HepG2 (cell line): ENCODE data around the gene TCF25. TPM values are rescaled to one million over a fixed set of nuclear protein-coding genes. Genes with fewer than 3 reads are reported as not detected.
A peak's percentile ranks its signal among the peaks of the same experiment; 100 is the strongest.

Source experiments
- DNMT1 ChIP-seq: sonication (generic); formaldehyde crosslinking; IDR thresholded peaks from 2 replicates; pipeline ENCODE4 v1.5.1; 2020; ENCODE audit warnings: mild to moderate bottlenecking, missing genetic modification reagents
- MZF1 ChIP-seq: sonication (generic); formaldehyde crosslinking; IDR thresholded peaks from 2 replicates; pipeline ENCODE4 v1.8.1; 2023; ENCODE audit warnings: mild to moderate bottlenecking, missing genetic modification reagents, borderline replicate concordance
- NR2C2 ChIP-seq: sonication (generic); formaldehyde crosslinking; IDR thresholded peaks from 2 replicates; pipeline ENCODE4 v1.4.0; 2020; ENCODE audit warnings: missing genetic modification reagents, mild to moderate bottlenecking, moderate library complexity, borderline replicate concordance
- PHF8 ChIP-seq: sonication (generic); formaldehyde crosslinking; IDR thresholded peaks from 2 replicates; pipeline ENCODE4 v1.5.0; 2020; ENCODE audit warnings: missing genetic modification reagents
- SMAD9 ChIP-seq: sonication (generic); formaldehyde crosslinking; IDR thresholded peaks from 2 replicates; pipeline ENCODE4 v1.5.1; 2020; ENCODE audit warnings: mild to moderate bottlenecking, missing genetic modification reagents
- SOX5 ChIP-seq: IDR thresholded peaks from 2 replicates; pipeline ENCODE4 v1.6.1; 2016; ENCODE audit warnings: borderline replicate concordance
- SP1 ChIP-seq, 2 experiments: fragments of 450-650 bp in 1 of 2; sonication (generic) in 1 of 2; formaldehyde crosslinking in 1 of 2; IDR thresholded peaks; 2 replicates each; pipeline versions ENCODE4 v1.4.0 to v1.6.1; 2016 to 2020; ENCODE audit warnings: missing genetic modification reagents in 1 of 2
- ZNF124 ChIP-seq: sonication (generic); formaldehyde crosslinking; IDR thresholded peaks from 2 replicates; pipeline ENCODE4 v1.4.0; 2020; ENCODE audit warnings: missing genetic modification reagents
- ZNF362 ChIP-seq: sonication (generic); formaldehyde crosslinking; IDR thresholded peaks from 2 replicates; pipeline ENCODE4 v1.4.0; 2020; ENCODE audit warnings: missing genetic modification reagents, mild to moderate bottlenecking, borderline replicate concordance
- ZNF441 ChIP-seq: sonication (generic); formaldehyde crosslinking; IDR thresholded peaks from 2 replicates; pipeline ENCODE4 v1.7.0; 2021; ENCODE audit warnings: missing genetic modification reagents, borderline replicate concordance
- ZNF484 ChIP-seq: sonication (generic); formaldehyde crosslinking; IDR thresholded peaks from 2 replicates; pipeline ENCODE4 v1.5.1; 2020; ENCODE audit warnings: mild to moderate bottlenecking, low read depth, missing genetic modification reagents, borderline replicate concordance
- ZNF580 ChIP-seq: IDR thresholded peaks from 2 replicates; pipeline ENCODE4 v1.6.1; 2016; ENCODE audit warnings: low read depth, borderline replicate concordance
- ZNF672 ChIP-seq: sonication (generic); formaldehyde crosslinking; IDR thresholded peaks from 2 replicates; pipeline ENCODE4 v1.8.1; 2022; ENCODE audit warnings: missing genetic modification reagents
- ZNF687 ChIP-seq: sonication (generic); formaldehyde crosslinking; IDR thresholded peaks from 2 replicates; pipeline ENCODE4 v1.5.1; 2020; ENCODE audit warnings: mild to moderate bottlenecking, missing genetic modification reagents, moderate library complexity
- polyA plus RNA-seq, 8 experiments: library from polyadenylated mRNA; depleted of rRNA in 3 of 8; stranded (reverse) in 7 of 8; unstranded in 1 of 8; fragments of >200 nt; fragmentation: Illumina TruSeq in 4 of 8; extraction: Trizol in 4 of 8; gene quantifications; 2 replicates each; pipeline versions ENCODE4 v1.2.1 to v1.2.3, GENCODE V29; 2011 to 2016; ENCODE audit warnings: low read depth in 4 of 8, missing spikeins in 1 of 8, mixed read lengths in 1 of 8; ENCODE audit not compliant: insufficient read depth in 1 of 8
- total RNA-seq, 5 experiments: library from RNA; depleted of rRNA; stranded (reverse); fragments of >200 nt; fragmentation: Illumina TruSeq; extraction: Trizol; gene quantifications; 2 replicates each; pipeline ENCODE4 v1.2.3, GENCODE V29; 2016; ENCODE audit warnings: low read depth in 1 of 5
- TF ChIP-seq, protein P1 (sequence below): sonication (generic); formaldehyde crosslinking; IDR thresholded peaks from 2 replicates; pipeline ENCODE4 v1.4.0; 2020; ENCODE audit warnings: missing genetic modification reagents
- TF ChIP-seq, protein P2 (sequence below): sonication (generic); formaldehyde crosslinking; IDR thresholded peaks from 2 replicates; pipeline ENCODE4 v1.8.0; 2022; ENCODE audit warnings: missing genetic modification reagents, mild to moderate bottlenecking, borderline replicate concordance
- TF ChIP-seq, protein P3 (sequence below): sonication (generic); formaldehyde crosslinking; conservative IDR thresholded peaks from 2 replicates; pipeline ENCODE4 v1.8.1; 2023; ENCODE audit warnings: missing genetic modification reagents

Gene TCF25
- total and polyA plus RNA-seq, 2 of the 13 experiments (the other 11 are each of a cell fraction or from before 2014, with no cell fraction given), result 138 to 206 TPM

- TF ChIP-seq, protein P1, sequence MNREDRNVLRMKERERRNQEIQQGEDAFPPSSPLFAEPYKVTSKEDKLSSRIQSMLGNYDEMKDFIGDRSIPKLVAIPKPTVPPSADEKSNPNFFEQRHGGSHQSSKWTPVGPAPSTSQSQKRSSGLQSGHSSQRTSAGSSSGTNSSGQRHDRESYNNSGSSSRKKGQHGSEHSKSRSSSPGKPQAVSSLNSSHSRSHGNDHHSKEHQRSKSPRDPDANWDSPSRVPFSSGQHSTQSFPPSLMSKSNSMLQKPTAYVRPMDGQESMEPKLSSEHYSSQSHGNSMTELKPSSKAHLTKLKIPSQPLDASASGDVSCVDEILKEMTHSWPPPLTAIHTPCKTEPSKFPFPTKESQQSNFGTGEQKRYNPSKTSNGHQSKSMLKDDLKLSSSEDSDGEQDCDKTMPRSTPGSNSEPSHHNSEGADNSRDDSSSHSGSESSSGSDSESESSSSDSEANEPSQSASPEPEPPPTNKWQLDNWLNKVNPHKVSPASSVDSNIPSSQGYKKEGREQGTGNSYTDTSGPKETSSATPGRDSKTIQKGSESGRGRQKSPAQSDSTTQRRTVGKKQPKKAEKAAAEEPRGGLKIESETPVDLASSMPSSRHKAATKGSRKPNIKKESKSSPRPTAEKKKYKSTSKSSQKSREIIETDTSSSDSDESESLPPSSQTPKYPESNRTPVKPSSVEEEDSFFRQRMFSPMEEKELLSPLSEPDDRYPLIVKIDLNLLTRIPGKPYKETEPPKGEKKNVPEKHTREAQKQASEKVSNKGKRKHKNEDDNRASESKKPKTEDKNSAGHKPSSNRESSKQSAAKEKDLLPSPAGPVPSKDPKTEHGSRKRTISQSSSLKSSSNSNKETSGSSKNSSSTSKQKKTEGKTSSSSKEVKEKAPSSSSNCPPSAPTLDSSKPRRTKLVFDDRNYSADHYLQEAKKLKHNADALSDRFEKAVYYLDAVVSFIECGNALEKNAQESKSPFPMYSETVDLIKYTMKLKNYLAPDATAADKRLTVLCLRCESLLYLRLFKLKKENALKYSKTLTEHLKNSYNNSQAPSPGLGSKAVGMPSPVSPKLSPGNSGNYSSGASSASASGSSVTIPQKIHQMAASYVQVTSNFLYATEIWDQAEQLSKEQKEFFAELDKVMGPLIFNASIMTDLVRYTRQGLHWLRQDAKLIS, result no peak
- TF ChIP-seq DNMT1 (CRISPR knock-in tag), result peak; percentile 65; the same call in 1 of the 2 replicates
- no peak for TF ChIP-seq ZNF124 (CRISPR knock-in tag)
- TF ChIP-seq ZNF580 (CRISPR knock-in tag), result 0 out of 2 replicates have a peak, but pooled peaks have one; percentile 46
- TF ChIP-seq ZNF687 (CRISPR knock-in tag), result peak; percentile 81
- TF ChIP-seq, protein P2, sequence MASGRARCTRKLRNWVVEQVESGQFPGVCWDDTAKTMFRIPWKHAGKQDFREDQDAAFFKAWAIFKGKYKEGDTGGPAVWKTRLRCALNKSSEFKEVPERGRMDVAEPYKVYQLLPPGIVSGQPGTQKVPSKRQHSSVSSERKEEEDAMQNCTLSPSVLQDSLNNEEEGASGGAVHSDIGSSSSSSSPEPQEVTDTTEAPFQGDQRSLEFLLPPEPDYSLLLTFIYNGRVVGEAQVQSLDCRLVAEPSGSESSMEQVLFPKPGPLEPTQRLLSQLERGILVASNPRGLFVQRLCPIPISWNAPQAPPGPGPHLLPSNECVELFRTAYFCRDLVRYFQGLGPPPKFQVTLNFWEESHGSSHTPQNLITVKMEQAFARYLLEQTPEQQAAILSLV, result peak; percentile 61; the same call in 1 of the 2 replicates
- TF ChIP-seq SMAD9 (CRISPR knock-in tag), result no peak
- no peak for TF ChIP-seq SP1 (IDR thresholded peaks at IDR 0.05)
- 0 out of 2 replicates have a peak, but pooled peaks have one; percentile 63 for TF ChIP-seq SP1 (CRISPR knock-in tag; IDR thresholded peaks at IDR 0.05)
- peak; percentile 42; the same call in 1 of the 2 replicates for TF ChIP-seq ZNF362 (CRISPR knock-in tag)
- TF ChIP-seq, protein P3, sequence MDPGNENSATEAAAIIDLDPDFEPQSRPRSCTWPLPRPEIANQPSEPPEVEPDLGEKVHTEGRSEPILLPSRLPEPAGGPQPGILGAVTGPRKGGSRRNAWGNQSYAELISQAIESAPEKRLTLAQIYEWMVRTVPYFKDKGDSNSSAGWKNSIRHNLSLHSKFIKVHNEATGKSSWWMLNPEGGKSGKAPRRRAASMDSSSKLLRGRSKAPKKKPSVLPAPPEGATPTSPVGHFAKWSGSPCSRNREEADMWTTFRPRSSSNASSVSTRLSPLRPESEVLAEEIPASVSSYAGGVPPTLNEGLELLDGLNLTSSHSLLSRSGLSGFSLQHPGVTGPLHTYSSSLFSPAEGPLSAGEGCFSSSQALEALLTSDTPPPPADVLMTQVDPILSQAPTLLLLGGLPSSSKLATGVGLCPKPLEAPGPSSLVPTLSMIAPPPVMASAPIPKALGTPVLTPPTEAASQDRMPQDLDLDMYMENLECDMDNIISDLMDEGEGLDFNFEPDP (CRISPR knock-in tag), result no peak
- TF ChIP-seq ZNF441, result no peak
- TF ChIP-seq MZF1, result no peak
- TF ChIP-seq SOX5 (CRISPR knock-in tag), result no peak
- TF ChIP-seq PHF8 (CRISPR knock-in tag), result 0 out of 2 replicates have a peak, but pooled peaks have one; percentile 39
- no peak for TF ChIP-seq ZNF484 (CRISPR knock-in tag)
- no peak for TF ChIP-seq ZNF672 (CRISPR knock-in tag)
- TF ChIP-seq NR2C2 (CRISPR knock-in tag), result peak; percentile 50
Observed at GRCh38 chr16:89860747-89861304, 12.6 kb upstream of the TCF25 start (continued).
